Spleen (tissue), 11 donors: Measurements from ENCODE around the gene CFAP74. TPM values are rescaled to one million over a fixed set of nuclear protein-coding genes. Genes with fewer than 3 reads are reported as not detected.

Source experiments
- DNase-seq: peaks from one replicate; pipeline ENCODE4 v3.0.0-alpha.2; 2020
- H3K27ac ChIP-seq, 8 donors: fragments of 200-600 bp; sonication (generic) in 7 of 8; 1 replicate in 4 of 8; 2 replicates in 4 of 8; pipeline versions ENCODE4 v1.5.0 to v1.8.0; 2016 to 2021; ENCODE audit warnings: inconsistent platforms in 4 of 8, mild to moderate bottlenecking in 4 of 8, moderate library complexity in 1 of 8
- H3K27me3 ChIP-seq, 7 donors: fragments of 200-600 bp; sonication (generic) in 6 of 7; replicated peaks in 1 of 7; 1 replicate in 4 of 7; 2 replicates in 3 of 7; pipeline versions ENCODE4 v1.5.0 to v1.8.0; 2016 to 2021; ENCODE audit warnings: inconsistent platforms in 3 of 7, mild to moderate bottlenecking in 1 of 7
- H3K36me3 ChIP-seq, 6 donors: fragments of 200-600 bp; sonication (generic) in 5 of 6; 1 replicate in 4 of 6; 2 replicates in 2 of 6; pipeline versions ENCODE4 v1.5.0 to v1.8.0; 2016 to 2021; ENCODE audit warnings: inconsistent platforms in 2 of 6
- H3K4me1 ChIP-seq, 6 donors: fragments of 200-600 bp; sonication (generic) in 5 of 6; 1 replicate in 3 of 6; 2 replicates in 3 of 6; pipeline versions ENCODE4 v1.5.0 to v1.8.0; 2016 to 2021; ENCODE audit warnings: inconsistent platforms in 3 of 6
- H3K4me3 ChIP-seq, 8 donors: fragments of 200-600 bp; sonication (generic) in 7 of 8; 1 replicate in 4 of 8; 2 replicates in 4 of 8; pipeline versions ENCODE4 v1.5.0 to v1.8.0; 2016 to 2021; ENCODE audit warnings: inconsistent platforms in 4 of 8, mild to moderate bottlenecking in 4 of 8, moderate library complexity in 2 of 8
- H3K9me3 ChIP-seq, 8 donors: fragments of 200-600 bp; sonication (generic) in 7 of 8; 1 replicate in 4 of 8; 2 replicates in 4 of 8; pipeline versions ENCODE4 v1.5.0 to v1.8.0; 2016 to 2021; ENCODE audit warnings: inconsistent platforms in 4 of 8
- CTCF ChIP-seq, 11 experiments: fragments of 200-600 bp in 7 of 11; fragments of 450-650 bp in 4 of 11; sonication (generic) in 4 of 11; IDR thresholded peaks in 8 of 11; conservative IDR thresholded peaks in 3 of 11; 1 replicate in 7 of 11; 2 replicates in 4 of 11; pipeline versions ENCODE4 v1.4.0 to v1.8.0; 2016 to 2021; ENCODE audit warnings: antibody characterized with exemption in 11 of 11, inconsistent platforms in 4 of 11, mild to moderate bottlenecking in 1 of 11
- POLR2A ChIP-seq, 3 donors: fragments of 450-650 bp; IDR thresholded peaks; one replicate each; pipeline ENCODE4 v1.5.1; 2017; ENCODE audit warnings: antibody characterized with exemption in 3 of 3, mild to moderate bottlenecking in 1 of 3
- POLR2AphosphoS5 ChIP-seq, 3 donors: sonication (generic); formaldehyde crosslinking; IDR thresholded peaks; one replicate each; pipeline ENCODE4 v1.5.1; 2017; ENCODE audit warnings: antibody characterized with exemption in 3 of 3
- WGBS, 5 donors: extraction: QIAGEN DNeasy Blood & Tissue Kit in 3 of 5; methylation state at CpG; one replicate each; pipeline versions ENCODE4 v1.1.5 to v1.1.7; 2013 to 2018; 5-methylcytosine and 5-hydroxymethylcytosine counted together
- intact Hi-C: fragments of 100-400 bp; cut with DNase I; formaldehyde crosslinking; loops from one replicate; pipeline ENCODE4 v1.15.0; 2023; ENCODE audit warnings: low total_unique reads
- polyA plus RNA-seq, 3 donors: library from polyadenylated mRNA; stranded (reverse); fragments of 200-250 nt; gene quantifications; one replicate each; pipeline ENCODE4 v1.2.1, GENCODE V29; 2013
- total RNA-seq, 7 donors: library from RNA; depleted of rRNA in 3 of 7; stranded (reverse); fragments of >200 nt in 3 of 7; fragmentation: NEBNext Ultra II Directional in 4 of 7; extraction: Animal tissue kit (Norgen Biotek cat#: 25700) in 4 of 7; gene quantifications; one replicate each; pipeline versions ENCODE4 v1.1.0 to v1.2.1, GENCODE V29; 2016 to 2021
- donor health status: healthy with polysubstance abuse.
- donor health status: DM: no; HTN: no; CAD: no; lungs with moderate emphysema.
- donor health status: DM: no; HTN: no; CAD: no.
- donor health status: Bipolar disorder and iron deficiency.
- donor health status: healthy.
- donor health status: DM: no; HTN: no; CAD: no.
- donor health status: DM: yes; HTN: yes; CAD: no.

CFAP74 gene
- total and polyA plus RNA-seq, 10 donors = 0.03 to 0.32 (median 0.14) TPM; not detected in 4

- DNase-seq = peak; percentile 82
- WGBS, 5 donors = 31 to 60% (median 40%) methylated on average over 21 of the region's 21 CpGs
- TF ChIP-seq POLR2AphosphoS5 (IDR thresholded peaks at IDR 0.05) = no peak
- no peak for TF ChIP-seq POLR2A (IDR thresholded peaks at IDR 0.05)
- TF ChIP-seq CTCF (IDR thresholded peaks at IDR 0.05 in 8 of 11, conservative IDR thresholded peaks at IDR 0.05 in 3 of 11) = no peak
- intact Hi-C loops = loop anchor here (10.0 kb wide), 1 partner anchor 107 kb away; no protein-coding TSS in a partner anchor
- H3K36me3 ChIP-seq = no peaks in the 10 kb centered on the region
- H3K9me3 ChIP-seq = no peaks in the 10 kb centered on the region
- peak overlapping the region; percentile 72 to 99 (median 96) for H3K4me3 ChIP-seq
- peak overlapping the region; percentile 90 to 99 (median 96) for H3K27ac ChIP-seq
- peaks cover 0 to 7% (median 0%) of the 10 kb centered on the region in 7 donors for H3K27me3 ChIP-seq
- peaks cover 43 to 84% (median 67%) of the 10 kb centered on the region in 6 donors for H3K4me1 ChIP-seq
Observed at GRCh38 chr1:1892079-1892762, 111.4 kb downstream of the CFAP74 start.

GRCh38 chr1:1891349-1892078, 112.1 kb downstream of the CFAP74 start:
- Histone ChIP-seq H3K4me1 (peaks cover 46 to 88% (median 74%) of the 10 kb centered on the region in 6 donors), H3K4me3 (peak overlapping the region; percentile 72 to 99 (median 96)), H3K27ac (peak overlapping the region; percentile 90 to 99 (median 96)), H3K27me3 (no peaks in the 10 kb centered on the region), H3K36me3 (no peaks in the 10 kb centered on the region), H3K9me3 (no peaks in the 10 kb centered on the region)
- TF ChIP-seq CTCF (IDR thresholded peaks at IDR 0.05 in 8 of 11, conservative IDR thresholded peaks at IDR 0.05 in 3 of 11) = no peak
- peak; percentile 64 to 88 (median 81) for TF ChIP-seq POLR2AphosphoS5 (IDR thresholded peaks at IDR 0.05)
- peak in 1 of 3 donors; percentile 70 for TF ChIP-seq POLR2A (IDR thresholded peaks at IDR 0.05)
- peak; percentile 97 for DNase-seq
- intact Hi-C loops = loop anchor here (10.0 kb wide), 1 partner anchor 107 kb away; no protein-coding TSS in a partner anchor
- WGBS, 5 donors = 0 to 2% (median 2%) methylated on average over 22 to 58 of the region's 59 CpGs

- Histone ChIP-seq H3K9me3 (no peaks in the 10 kb centered on the region), H3K27ac (peak within 1 kb of the TSS; percentile 90 to 99 (median 96)), H3K27me3 (no peaks in the 10 kb centered on the region), H3K4me3 (peak within 1 kb of the TSS; percentile 72 to 99 (median 96)), H3K36me3 (no peaks in the 10 kb centered on the region), H3K4me1 (peaks cover 54 to 88% (median 76%) of the 10 kb centered on the region in 6 donors)
- TF ChIP-seq CTCF (IDR thresholded peaks at IDR 0.05 in 8 of 11, conservative IDR thresholded peaks at IDR 0.05 in 3 of 11) = no peak
- TF ChIP-seq POLR2A (IDR thresholded peaks at IDR 0.05) = peak in 2 of 3 donors; percentile 49 to 75
- peak; percentile 85 to 90 (median 86) for TF ChIP-seq POLR2AphosphoS5 (IDR thresholded peaks at IDR 0.05)
- intact Hi-C loops = loop anchor here (10.0 kb wide), 1 partner anchor 106 kb away; no protein-coding TSS in a partner anchor
- DNase-seq = peak; percentile 97
- 0 to 1% (median 0%) methylated on average over 22 to 137 of the region's 137 CpGs for WGBS, 5 donors
Observed at GRCh38 chr1:1890506-1891348, 112.9 kb downstream of the CFAP74 start, which contains the start of gene GNB1. GNB1 (minus strand) TSS chr1:1891087; CDS start chr1:1825453, 65,634 bp downstream.
